WTC11 (cell line): Measurements from ENCODE around the gene UNC5A. TPM values are rescaled to one million over a fixed set of nuclear protein-coding genes. Genes with fewer than 3 reads are reported as not detected.

Source experiments
- ATAC-seq: fragments of 200-7000 bp; cut with Tn5 transposase; 2 replicates; pipeline ENCODE4 v1.10.0; 2021; ENCODE audit warnings: mild to moderate bottlenecking, moderate library complexity
- CTCF ChIA-PET: fragments of 300-600 bp; sonication (Branson Sonifier 250); formaldehyde crosslinking; loops from one replicate; lab custom pipeline; 2021; ENCODE audit warnings: antibody characterized with exemption; lab: Charles Lee
- POLR2A ChIA-PET: fragments of 350-600 bp; sonication (Branson Sonifier 250); formaldehyde crosslinking; loops from one replicate; lab custom pipeline; 2021; ENCODE audit warnings: antibody characterized with exemption; lab: Charles Lee
- DNase-seq: peaks from one replicate; pipeline ENCODE4 v3.0.0; 2021; ENCODE audit warnings: low spot score
- H3K27ac Mint-ChIP-seq: 2 replicates; pipeline ENCODE4 v1.8.0; 2021; ENCODE audit warnings: mixed read lengths
- H3K27me3 Mint-ChIP-seq: 2 replicates; pipeline ENCODE4 v1.8.0; 2021; ENCODE audit warnings: low read depth, mild to moderate bottlenecking, moderate library complexity, mixed read lengths
- H3K36me3 Mint-ChIP-seq: 2 replicates; pipeline ENCODE4 v1.8.0; 2021; ENCODE audit warnings: mixed read lengths
- H3K4me1 Mint-ChIP-seq: 2 replicates; pipeline ENCODE4 v1.8.0; 2022; ENCODE audit warnings: mixed read lengths
- H3K4me3 Mint-ChIP-seq: 2 replicates; pipeline ENCODE4 v1.8.0; 2021; ENCODE audit warnings: mild to moderate bottlenecking, moderate library complexity, mixed read lengths
- H3K9me3 Mint-ChIP-seq: 2 replicates; pipeline ENCODE4 v1.8.0; 2021; ENCODE audit warnings: mixed read lengths
- CBFB ChIP-seq: sonication (generic); formaldehyde crosslinking; IDR thresholded peaks from 2 replicates; pipeline ENCODE4 v1.8.1; 2022; ENCODE audit warnings: mild to moderate bottlenecking, low read depth, missing genetic modification reagents
- ETV6 ChIP-seq: sonication (generic); formaldehyde crosslinking; IDR thresholded peaks from 2 replicates; pipeline ENCODE4 v1.8.1; 2022; ENCODE audit warnings: mild to moderate bottlenecking, missing genetic modification reagents
- FOXJ3 ChIP-seq: sonication (generic); formaldehyde crosslinking; IDR thresholded peaks from 2 replicates; pipeline ENCODE4 v1.9.0; 2021; ENCODE audit warnings: missing genetic modification reagents, mild to moderate bottlenecking, borderline replicate concordance
- FOXK1 ChIP-seq: sonication (generic); formaldehyde crosslinking; IDR thresholded peaks from 2 replicates; pipeline ENCODE4 v1.8.0; 2022; ENCODE audit warnings: mild to moderate bottlenecking, moderate library complexity, missing genetic modification reagents
- FOXP1 ChIP-seq: sonication (generic); formaldehyde crosslinking; IDR thresholded peaks from 2 replicates; pipeline ENCODE4 v1.8.0; 2022; ENCODE audit warnings: missing genetic modification reagents, mild to moderate bottlenecking, moderate library complexity, borderline replicate concordance
- MYBL2 ChIP-seq: sonication (generic); formaldehyde crosslinking; IDR thresholded peaks from 2 replicates; pipeline ENCODE4 v1.8.1; 2023; ENCODE audit warnings: mild to moderate bottlenecking, moderate library complexity, missing genetic modification reagents
- SP1 ChIP-seq: sonication (generic); formaldehyde crosslinking; conservative IDR thresholded peaks from 2 replicates; pipeline ENCODE4 v1.8.1; 2022; ENCODE audit warnings: missing genetic modification reagents
- ZNF317 ChIP-seq: sonication (generic); formaldehyde crosslinking; IDR thresholded peaks from 2 replicates; pipeline ENCODE4 v1.8.1; 2023; ENCODE audit warnings: low read depth, mild to moderate bottlenecking, moderate library complexity, missing genetic modification reagents, borderline replicate concordance
- total RNA-seq: library from RNA; stranded (reverse); gene quantifications from 3 replicates; pipeline ENCODE4 v1.2.3, GENCODE V29; 2021
- TF ChIP-seq, protein P1 (sequence below): sonication (generic); formaldehyde crosslinking; IDR thresholded peaks from 2 replicates; pipeline ENCODE4 v1.8.1; 2023; ENCODE audit warnings: mild to moderate bottlenecking, moderate library complexity, missing genetic modification reagents
- TF ChIP-seq, protein P2 (sequence below): sonication (generic); formaldehyde crosslinking; IDR thresholded peaks from 2 replicates; pipeline ENCODE4 v1.8.1; 2023; ENCODE audit warnings: mild to moderate bottlenecking, missing genetic modification reagents
- TF ChIP-seq, protein P3 (sequence below): sonication (generic); formaldehyde crosslinking; IDR thresholded peaks from 2 replicates; pipeline ENCODE4 v1.8.0; 2022; ENCODE audit warnings: mild to moderate bottlenecking, missing genetic modification reagents
- TF ChIP-seq, protein P4 (sequence below): sonication (generic); formaldehyde crosslinking; IDR thresholded peaks from 2 replicates; pipeline ENCODE4 v1.8.1; 2023; ENCODE audit warnings: mild to moderate bottlenecking, missing genetic modification reagents, borderline replicate concordance
- TF ChIP-seq, protein P5 (sequence below): sonication (generic); formaldehyde crosslinking; IDR thresholded peaks from 2 replicates; pipeline ENCODE4 v1.8.0; 2022; ENCODE audit warnings: mild to moderate bottlenecking, missing genetic modification reagents

UNC5A gene
- total RNA-seq, 1 experiment from 2014 or later, result 10.2 TPM

DNA sequence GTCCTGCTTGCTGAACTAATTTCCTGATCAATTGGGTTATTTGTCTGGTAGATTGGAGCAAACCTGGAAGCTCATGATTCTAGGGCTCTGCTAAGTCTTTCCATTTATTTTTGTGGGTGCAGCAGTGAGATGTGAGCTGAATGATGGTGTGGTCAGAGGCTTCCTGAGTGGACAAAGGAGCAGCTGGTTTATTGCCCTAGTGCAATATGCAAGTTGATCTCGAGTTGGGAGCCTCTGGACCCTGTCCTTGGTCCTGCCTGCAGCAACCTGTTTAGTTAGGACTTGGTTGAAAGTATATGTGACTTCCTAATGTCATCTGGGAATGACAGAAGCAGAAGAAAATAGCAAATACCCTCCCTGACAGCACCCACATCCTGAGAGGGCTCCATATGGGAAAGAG is 4.2 kb upstream of the UNC5A start:
- TF ChIP-seq MYBL2 (CRISPR knock-in tag), result no peak
- TF ChIP-seq SP1 (CRISPR knock-in tag), result no peak
- no peak for TF ChIP-seq FOXJ3
- TF ChIP-seq, protein P1, sequence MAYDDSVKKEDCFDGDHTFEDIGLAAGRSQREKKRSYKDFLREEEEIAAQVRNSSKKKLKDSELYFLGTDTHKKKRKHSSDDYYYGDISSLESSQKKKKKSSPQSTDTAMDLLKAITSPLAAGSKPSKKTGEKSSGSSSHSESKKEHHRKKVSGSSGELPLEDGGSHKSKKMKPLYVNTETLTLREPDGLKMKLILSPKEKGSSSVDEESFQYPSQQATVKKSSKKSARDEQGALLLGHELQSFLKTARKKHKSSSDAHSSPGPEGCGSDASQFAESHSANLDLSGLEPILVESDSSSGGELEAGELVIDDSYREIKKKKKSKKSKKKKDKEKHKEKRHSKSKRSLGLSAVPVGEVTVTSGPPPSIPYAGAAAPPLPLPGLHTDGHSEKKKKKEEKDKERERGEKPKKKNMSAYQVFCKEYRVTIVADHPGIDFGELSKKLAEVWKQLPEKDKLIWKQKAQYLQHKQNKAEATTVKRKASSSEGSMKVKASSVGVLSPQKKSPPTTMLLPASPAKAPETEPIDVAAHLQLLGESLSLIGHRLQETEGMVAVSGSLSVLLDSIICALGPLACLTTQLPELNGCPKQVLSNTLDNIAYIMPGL (CRISPR knock-in tag), result no peak
- CTCF ChIA-PET, result interaction anchor here (1.1 kb wide), 1 partner anchor 61 kb away, joined by 3 read pairs; no protein-coding TSS in a partner anchor
- no peak overlapping the region for H3K4me3 Mint-ChIP-seq
- H3K4me1 Mint-ChIP-seq, result peaks cover 9% of the 10 kb centered on the region
- POLR2A ChIA-PET, result no interaction called here
- H3K36me3 Mint-ChIP-seq, result no peaks in the 10 kb centered on the region
- no peaks in the 10 kb centered on the region for H3K9me3 Mint-ChIP-seq
- H3K27ac Mint-ChIP-seq, result no peak overlapping the region
- DNase-seq (peak; percentile 53), ATAC-seq (no peak)
- peaks cover 44% of the 10 kb centered on the region for H3K27me3 Mint-ChIP-seq

DNA sequence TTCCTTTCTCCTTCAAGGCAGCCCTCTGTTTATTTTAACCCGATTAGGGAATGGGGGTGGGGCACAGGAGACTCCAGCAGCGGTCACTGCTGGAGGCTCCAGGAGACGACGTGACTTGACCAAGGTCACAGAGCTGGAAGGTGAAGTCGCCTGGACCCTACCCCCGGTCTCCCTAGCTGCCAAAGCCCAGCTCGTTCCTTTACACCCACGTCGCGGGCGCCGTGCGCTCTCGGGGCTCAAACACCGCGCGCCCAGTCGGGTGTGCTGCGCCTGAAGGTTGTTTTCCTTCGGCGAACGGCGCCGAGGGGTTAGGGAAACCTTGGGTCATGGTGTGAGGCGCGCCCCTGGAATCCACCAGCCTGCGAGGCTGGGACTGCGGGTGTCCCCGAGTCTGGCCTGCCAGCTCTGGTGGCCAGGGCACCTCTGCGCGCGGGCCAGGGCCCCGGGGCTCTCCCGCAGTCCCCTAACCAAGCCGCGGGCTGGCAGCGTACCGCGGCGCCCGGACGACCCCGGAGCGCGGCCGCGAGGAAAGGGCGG is 747 bp upstream of the UNC5A start:
- ChIA-PET POLR2A (no interaction called here), CTCF (interaction anchor here (0.6 to 1.9 kb wide), 11 partner anchors 25 to 500 kb away, joined by 3 to 19 read pairs (median 4); no protein-coding TSS in a partner anchor)
- Mint-ChIP-seq H3K27me3 (peaks cover 67% of the 10 kb centered on the region), H3K27ac (no peak overlapping the region), H3K4me3 (peak overlapping the region; percentile 75), H3K36me3 (no peaks in the 10 kb centered on the region), H3K4me1 (peaks cover 33% of the 10 kb centered on the region), H3K9me3 (no peaks in the 10 kb centered on the region)
- ATAC-seq (peak; percentile 8), DNase-seq (no peak)
- TF ChIP-seq CBFB, result no peak
- TF ChIP-seq, protein P2, sequence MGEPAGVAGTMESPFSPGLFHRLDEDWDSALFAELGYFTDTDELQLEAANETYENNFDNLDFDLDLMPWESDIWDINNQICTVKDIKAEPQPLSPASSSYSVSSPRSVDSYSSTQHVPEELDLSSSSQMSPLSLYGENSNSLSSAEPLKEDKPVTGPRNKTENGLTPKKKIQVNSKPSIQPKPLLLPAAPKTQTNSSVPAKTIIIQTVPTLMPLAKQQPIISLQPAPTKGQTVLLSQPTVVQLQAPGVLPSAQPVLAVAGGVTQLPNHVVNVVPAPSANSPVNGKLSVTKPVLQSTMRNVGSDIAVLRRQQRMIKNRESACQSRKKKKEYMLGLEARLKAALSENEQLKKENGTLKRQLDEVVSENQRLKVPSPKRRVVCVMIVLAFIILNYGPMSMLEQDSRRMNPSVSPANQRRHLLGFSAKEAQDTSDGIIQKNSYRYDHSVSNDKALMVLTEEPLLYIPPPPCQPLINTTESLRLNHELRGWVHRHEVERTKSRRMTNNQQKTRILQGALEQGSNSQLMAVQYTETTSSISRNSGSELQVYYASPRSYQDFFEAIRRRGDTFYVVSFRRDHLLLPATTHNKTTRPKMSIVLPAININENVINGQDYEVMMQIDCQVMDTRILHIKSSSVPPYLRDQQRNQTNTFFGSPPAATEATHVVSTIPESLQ (CRISPR knock-in tag), result no peak
- TF ChIP-seq, protein P3, sequence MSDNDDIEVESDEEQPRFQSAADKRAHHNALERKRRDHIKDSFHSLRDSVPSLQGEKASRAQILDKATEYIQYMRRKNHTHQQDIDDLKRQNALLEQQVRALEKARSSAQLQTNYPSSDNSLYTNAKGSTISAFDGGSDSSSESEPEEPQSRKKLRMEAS (CRISPR knock-in tag), result no peak
- TF ChIP-seq ZNF317, result no peak
- TF ChIP-seq, protein P4, sequence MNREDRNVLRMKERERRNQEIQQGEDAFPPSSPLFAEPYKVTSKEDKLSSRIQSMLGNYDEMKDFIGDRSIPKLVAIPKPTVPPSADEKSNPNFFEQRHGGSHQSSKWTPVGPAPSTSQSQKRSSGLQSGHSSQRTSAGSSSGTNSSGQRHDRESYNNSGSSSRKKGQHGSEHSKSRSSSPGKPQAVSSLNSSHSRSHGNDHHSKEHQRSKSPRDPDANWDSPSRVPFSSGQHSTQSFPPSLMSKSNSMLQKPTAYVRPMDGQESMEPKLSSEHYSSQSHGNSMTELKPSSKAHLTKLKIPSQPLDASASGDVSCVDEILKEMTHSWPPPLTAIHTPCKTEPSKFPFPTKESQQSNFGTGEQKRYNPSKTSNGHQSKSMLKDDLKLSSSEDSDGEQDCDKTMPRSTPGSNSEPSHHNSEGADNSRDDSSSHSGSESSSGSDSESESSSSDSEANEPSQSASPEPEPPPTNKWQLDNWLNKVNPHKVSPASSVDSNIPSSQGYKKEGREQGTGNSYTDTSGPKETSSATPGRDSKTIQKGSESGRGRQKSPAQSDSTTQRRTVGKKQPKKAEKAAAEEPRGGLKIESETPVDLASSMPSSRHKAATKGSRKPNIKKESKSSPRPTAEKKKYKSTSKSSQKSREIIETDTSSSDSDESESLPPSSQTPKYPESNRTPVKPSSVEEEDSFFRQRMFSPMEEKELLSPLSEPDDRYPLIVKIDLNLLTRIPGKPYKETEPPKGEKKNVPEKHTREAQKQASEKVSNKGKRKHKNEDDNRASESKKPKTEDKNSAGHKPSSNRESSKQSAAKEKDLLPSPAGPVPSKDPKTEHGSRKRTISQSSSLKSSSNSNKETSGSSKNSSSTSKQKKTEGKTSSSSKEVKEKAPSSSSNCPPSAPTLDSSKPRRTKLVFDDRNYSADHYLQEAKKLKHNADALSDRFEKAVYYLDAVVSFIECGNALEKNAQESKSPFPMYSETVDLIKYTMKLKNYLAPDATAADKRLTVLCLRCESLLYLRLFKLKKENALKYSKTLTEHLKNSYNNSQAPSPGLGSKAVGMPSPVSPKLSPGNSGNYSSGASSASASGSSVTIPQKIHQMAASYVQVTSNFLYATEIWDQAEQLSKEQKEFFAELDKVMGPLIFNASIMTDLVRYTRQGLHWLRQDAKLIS (CRISPR knock-in tag), result no peak
- TF ChIP-seq, protein P5, sequence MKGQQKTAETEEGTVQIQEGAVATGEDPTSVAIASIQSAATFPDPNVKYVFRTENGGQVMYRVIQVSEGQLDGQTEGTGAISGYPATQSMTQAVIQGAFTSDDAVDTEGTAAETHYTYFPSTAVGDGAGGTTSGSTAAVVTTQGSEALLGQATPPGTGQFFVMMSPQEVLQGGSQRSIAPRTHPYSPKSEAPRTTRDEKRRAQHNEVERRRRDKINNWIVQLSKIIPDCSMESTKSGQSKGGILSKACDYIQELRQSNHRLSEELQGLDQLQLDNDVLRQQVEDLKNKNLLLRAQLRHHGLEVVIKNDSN (CRISPR knock-in tag), result no peak
- peak; percentile 24; the same call in 1 of the 2 replicates for TF ChIP-seq FOXP1 (CRISPR knock-in tag)
- TF ChIP-seq FOXK1 (CRISPR knock-in tag), result 0 out of 2 replicates have a peak, but pooled peaks have one; percentile 22
- TF ChIP-seq ETV6 (CRISPR knock-in tag), result no peak; the same call in 1 of the 2 replicates
